Osteoblast (primary cell): ENCODE results near the gene SAMD9L. TPM values are rescaled to one million over a fixed set of nuclear protein-coding genes. Genes with fewer than 3 reads are reported as not detected.
A peak's percentile ranks its signal among the peaks of the same experiment; 100 is the strongest.

ENCODE experiments used
- DNase-seq: peaks from one replicate; pipeline ENCODE4 v3.0.0; 2011; ENCODE audit warnings: low spot score, mixed read lengths; ENCODE audit not compliant: insufficient read length; ENCODE audit errors: missing footprints
- H2AFZ ChIP-seq: 2 replicates; pipeline ENCODE4 v1.6.0; 2011; ENCODE audit warnings: mild to moderate bottlenecking, low read length
- H3K27ac ChIP-seq: 2 replicates; pipeline ENCODE4 v1.5.1; 2011; ENCODE audit warnings: mild to moderate bottlenecking, low read depth, low read length, moderate library complexity
- H3K27me3 ChIP-seq: 2 replicates; pipeline ENCODE4 v1.6.0; 2012; ENCODE audit warnings: mild to moderate bottlenecking, control low read depth, inconsistent platforms, low read length, moderate library complexity; ENCODE audit not compliant: insufficient read depth
- H3K36me3 ChIP-seq: 2 replicates; pipeline ENCODE4 v1.5.1; 2011; ENCODE audit warnings: mild to moderate bottlenecking, low read length, control low read depth, moderate library complexity; ENCODE audit not compliant: insufficient read depth
- H3K4me1 ChIP-seq: 2 replicates; pipeline ENCODE4 v1.5.1; 2011; ENCODE audit warnings: mild to moderate bottlenecking, low read length, control low read depth, moderate library complexity; ENCODE audit not compliant: insufficient read depth
- H3K4me2 ChIP-seq: 2 replicates; pipeline ENCODE4 v1.6.0; 2011; ENCODE audit warnings: mild to moderate bottlenecking, low read length; ENCODE audit not compliant: insufficient read depth
- H3K4me3 ChIP-seq: fragments of 200-600 bp; sonication (generic); 3 replicates; pipeline ENCODE4 v1.5.1; 2012; ENCODE audit warnings: mild to moderate bottlenecking, low read length, inconsistent platforms; ENCODE audit not compliant: insufficient read depth
- H3K79me2 ChIP-seq: 2 replicates; pipeline ENCODE4 v1.6.0; 2012; ENCODE audit warnings: mild to moderate bottlenecking, low read length, control low read depth, inconsistent platforms; ENCODE audit not compliant: insufficient read depth
- H3K9me3 ChIP-seq: 2 replicates; pipeline ENCODE4 v1.5.1; 2011; ENCODE audit warnings: low read depth, low read length, control low read depth
- H4K20me1 ChIP-seq: 2 replicates; pipeline ENCODE4 v1.6.0; 2012; ENCODE audit warnings: mild to moderate bottlenecking, low read length, control low read depth; ENCODE audit not compliant: insufficient read depth
- CTCF ChIP-seq: IDR thresholded peaks from 2 replicates; pipeline ENCODE4 v1.5.1; 2011; ENCODE audit warnings: mild to moderate bottlenecking, low read depth, low read length, moderate library complexity; ENCODE audit errors: extremely low read depth
- total RNA-seq: library from RNA; depleted of rRNA; stranded (reverse); fragments of >200 nt; gene quantifications from 2 replicates; pipeline ENCODE4 v1.2.3, GENCODE V29; 2012

Gene SAMD9L
- total RNA-seq, 1 donor = 25.0 TPM

- no peak for DNase-seq
- TF ChIP-seq CTCF = peak; percentile 61
- Histone ChIP-seq H2AFZ (no peak overlapping the region), H3K36me3 (no peaks in the 10 kb centered on the region), H3K4me1 (no peaks in the 10 kb centered on the region), H3K27ac (no peak overlapping the region), H4K20me1 (no peaks in the 10 kb centered on the region), H3K4me3 (no peak overlapping the region), H3K9me3 (no peaks in the 10 kb centered on the region), H3K27me3 (peaks cover 3% of the 10 kb centered on the region), H3K79me2 (no peaks in the 10 kb centered on the region), H3K4me2 (no peak overlapping the region)
Observed at GRCh38 chr7:93092757-93093370, 55.3 kb downstream of the SAMD9L start.

Other genes with a start within 250 kb of the SAMD9L start
- gene SAMD9, start 30.4 kb downstream of the SAMD9L start, total RNA-seq = 29.3 and 30.4 TPM in 2 replicates
- under 0.01 TPM in 1 of 2 replicates, not detected in the other for gene HEPACAM2, start 78.1 kb upstream of the SAMD9L start, total RNA-seq
- gene VPS50, start 84.0 kb upstream of the SAMD9L start, total RNA-seq = 34.4 and 40.4 TPM in 2 replicates